Fibroblast of lung (primary cell): Measurements from ENCODE around the gene POFUT1. TPM values are rescaled to one million over a fixed set of nuclear protein-coding genes. Genes with fewer than 3 reads are reported as not detected.

Experiments
- DNase-seq, 2 donors: peaks; one replicate each; pipeline versions ENCODE4 v3.0.0 to v3.0.0-alpha.2; 2010; ENCODE audit warnings: low read depth in 2 of 2
- H2AFZ ChIP-seq: 2 replicates; pipeline ENCODE4 v1.5.1; 2012; ENCODE audit warnings: low read length, control low read depth, inconsistent platforms
- H3K27ac ChIP-seq: 2 replicates; pipeline ENCODE4 v1.5.1; 2011; ENCODE audit warnings: low read length, control low read depth; ENCODE audit not compliant: insufficient read depth
- H3K27me3 ChIP-seq: 2 replicates; pipeline ENCODE4 v1.5.1; 2011; ENCODE audit warnings: mild to moderate bottlenecking, low read length; ENCODE audit not compliant: control insufficient read depth, insufficient read depth
- H3K36me3 ChIP-seq: 2 replicates; pipeline ENCODE4 v1.5.1; 2011; ENCODE audit warnings: low read length; ENCODE audit not compliant: control insufficient read depth, insufficient read depth
- H3K4me1 ChIP-seq: 2 replicates; pipeline ENCODE4 v1.5.1; 2011; ENCODE audit warnings: low read length; ENCODE audit not compliant: control insufficient read depth, insufficient read depth; ENCODE audit errors: extremely low read depth
- H3K4me2 ChIP-seq: 2 replicates; pipeline ENCODE4 v1.5.1; 2011; ENCODE audit warnings: low read length, control low read depth; ENCODE audit not compliant: insufficient read depth; ENCODE audit errors: extremely low read depth
- H3K4me3 ChIP-seq, 4 experiments: fragments of 200-600 bp in 1 of 4; sonication (generic) in 1 of 4; replicated peaks in 1 of 4; 2 replicates each; pipeline ENCODE4 v1.5.1; 2011 to 2016; ENCODE audit warnings: low read length in 4 of 4, low read depth in 3 of 4, mild to moderate bottlenecking in 3 of 4, control low read depth in 2 of 4, inconsistent platforms in 1 of 4, mixed read lengths in 1 of 4; ENCODE audit not compliant: insufficient read depth in 1 of 4; ENCODE audit errors: control extremely low read depth in 1 of 4
- H3K79me2 ChIP-seq: 2 replicates; pipeline ENCODE4 v1.5.1; 2012; ENCODE audit warnings: mild to moderate bottlenecking, low read length, inconsistent platforms; ENCODE audit not compliant: control insufficient read depth, insufficient read depth
- H3K9ac ChIP-seq: 2 replicates; pipeline ENCODE4 v1.5.1; 2011; ENCODE audit warnings: mild to moderate bottlenecking, low read length, control low read depth; ENCODE audit not compliant: insufficient read depth
- H3K9me3 ChIP-seq: 2 replicates; pipeline ENCODE4 v1.5.1; 2012; ENCODE audit warnings: low read depth, low read length; ENCODE audit not compliant: control insufficient read depth, insufficient read depth
- H4K20me1 ChIP-seq: 2 replicates; pipeline ENCODE4 v1.5.1; 2011; ENCODE audit warnings: low read length; ENCODE audit not compliant: control insufficient read depth, insufficient read depth; ENCODE audit errors: extremely low read depth
- EZH2 ChIP-seq: IDR thresholded peaks from 2 replicates; pipeline ENCODE4 v1.5.1; 2012; ENCODE audit warnings: low read length, control low read depth, mild to moderate bottlenecking; ENCODE audit errors: missing control alignments
- polyA plus RNA-seq, 2 donors: library from polyadenylated mRNA; depleted of rRNA in 1 of 2; stranded (reverse) in 1 of 2; unstranded in 1 of 2; fragments of >200 nt; gene quantifications; 2 replicates each; pipeline ENCODE4 v1.2.1, GENCODE V29; 2011 to 2012; ENCODE audit warnings: missing spikeins in 1 of 2
- total RNA-seq: library from RNA; depleted of rRNA; stranded (reverse); fragments of >200 nt; gene quantifications from 2 replicates; pipeline ENCODE4 v1.2.1, GENCODE V29; 2014
- TF ChIP-seq, protein P1 (sequence below), 2 donors: IDR thresholded peaks in 1 of 2; conservative IDR thresholded peaks in 1 of 2; 1 replicate in 1 of 2; 2 replicates in 1 of 2; pipeline ENCODE4 v1.5.1; 2011 to 2012; ENCODE audit warnings: low read length in 2 of 2, control low read depth in 1 of 2, inconsistent platforms in 1 of 2, low read depth in 1 of 2, mild to moderate bottlenecking in 1 of 2

Gene POFUT1
- total and polyA plus RNA-seq, 2 donors (not counting 1 experiment from before 2014, with no cell fraction given): 32.4 to 41.0 TPM

DNA sequence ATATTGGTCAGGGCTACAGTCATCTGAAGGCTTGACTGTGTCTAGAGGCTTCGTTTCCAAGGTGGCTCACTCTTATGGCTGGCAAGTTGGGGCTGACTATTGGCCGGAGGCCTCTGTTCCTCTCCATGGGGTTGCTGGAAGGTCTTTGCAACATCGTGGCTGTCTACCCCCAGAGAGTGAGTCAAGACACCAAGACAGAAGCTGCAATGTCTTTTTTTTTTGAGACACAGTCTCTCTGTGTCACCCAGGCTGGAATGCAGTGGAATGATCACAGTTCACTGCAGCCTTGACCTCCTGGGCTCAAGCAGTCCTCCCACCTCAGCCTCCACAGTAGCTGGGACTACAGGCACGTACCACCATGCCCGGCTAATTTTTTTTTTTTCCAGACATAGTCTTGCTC lies 40.4 kb downstream of the POFUT1 start:
- Histone ChIP-seq H3K4me3 (no peak overlapping the region), H2AFZ (no peak overlapping the region), H3K9me3 (no peaks in the 10 kb centered on the region), H3K36me3 (no peaks in the 10 kb centered on the region), H4K20me1 (no peaks in the 10 kb centered on the region), H3K79me2 (no peaks in the 10 kb centered on the region), H3K27me3 (no peaks in the 10 kb centered on the region), H3K4me1 (no peaks in the 10 kb centered on the region), H3K4me2 (no peak overlapping the region), H3K27ac (no peak overlapping the region), H3K9ac (no peak overlapping the region)
- TF ChIP-seq, protein P1, sequence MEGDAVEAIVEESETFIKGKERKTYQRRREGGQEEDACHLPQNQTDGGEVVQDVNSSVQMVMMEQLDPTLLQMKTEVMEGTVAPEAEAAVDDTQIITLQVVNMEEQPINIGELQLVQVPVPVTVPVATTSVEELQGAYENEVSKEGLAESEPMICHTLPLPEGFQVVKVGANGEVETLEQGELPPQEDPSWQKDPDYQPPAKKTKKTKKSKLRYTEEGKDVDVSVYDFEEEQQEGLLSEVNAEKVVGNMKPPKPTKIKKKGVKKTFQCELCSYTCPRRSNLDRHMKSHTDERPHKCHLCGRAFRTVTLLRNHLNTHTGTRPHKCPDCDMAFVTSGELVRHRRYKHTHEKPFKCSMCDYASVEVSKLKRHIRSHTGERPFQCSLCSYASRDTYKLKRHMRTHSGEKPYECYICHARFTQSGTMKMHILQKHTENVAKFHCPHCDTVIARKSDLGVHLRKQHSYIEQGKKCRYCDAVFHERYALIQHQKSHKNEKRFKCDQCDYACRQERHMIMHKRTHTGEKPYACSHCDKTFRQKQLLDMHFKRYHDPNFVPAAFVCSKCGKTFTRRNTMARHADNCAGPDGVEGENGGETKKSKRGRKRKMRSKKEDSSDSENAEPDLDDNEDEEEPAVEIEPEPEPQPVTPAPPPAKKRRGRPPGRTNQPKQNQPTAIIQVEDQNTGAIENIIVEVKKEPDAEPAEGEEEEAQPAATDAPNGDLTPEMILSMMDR (conservative IDR thresholded peaks at IDR 0.05 in 1 of 2, IDR thresholded peaks at IDR 0.05 in 1 of 2; ENCODE audit: low read depth in 1 of 2, low read length in 2 of 2): no peak
- TF ChIP-seq EZH2: no peak
- DNase-seq: no peak

DNA sequence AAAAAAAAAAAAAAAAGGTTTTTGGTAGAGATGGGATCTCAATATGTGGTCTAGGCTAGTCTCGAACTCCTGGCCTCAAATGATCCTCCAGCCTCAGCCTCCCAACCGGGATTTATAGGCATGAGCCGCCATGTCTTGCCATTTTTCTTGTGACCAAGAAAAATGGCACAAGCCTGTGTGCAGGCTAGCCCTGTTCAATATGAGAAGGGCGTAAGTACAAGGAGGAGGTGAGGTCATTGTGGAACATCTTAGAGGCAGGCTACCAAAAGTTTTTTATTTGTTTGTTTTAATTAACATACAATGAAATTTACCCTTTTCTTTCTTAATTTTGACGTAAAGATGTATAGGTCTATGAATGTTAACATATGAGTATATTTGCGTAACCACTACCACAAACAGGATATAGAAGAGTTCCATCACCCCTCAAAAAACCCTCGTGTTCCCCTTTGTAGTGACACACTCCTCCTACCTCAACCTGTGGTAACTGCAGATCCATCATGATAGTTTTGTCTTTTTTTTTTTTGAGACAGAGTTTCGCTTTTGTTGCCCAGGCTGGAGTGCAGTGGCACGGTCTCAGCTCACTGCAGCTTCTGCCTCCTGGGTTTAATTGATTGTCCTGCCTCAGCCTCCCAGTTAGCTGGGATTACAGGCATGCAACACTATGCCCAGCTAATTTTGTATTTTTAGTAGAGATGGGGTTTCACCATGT lies 41.5 kb downstream of the POFUT1 start:
- no peak overlapping the region for H3K27ac ChIP-seq
- H3K4me3 ChIP-seq: no peak overlapping the region
- no peaks in the 10 kb centered on the region for H3K36me3 ChIP-seq
- no peaks in the 10 kb centered on the region for H4K20me1 ChIP-seq
- no peaks in the 10 kb centered on the region for H3K9me3 ChIP-seq
- no peaks in the 10 kb centered on the region for H3K27me3 ChIP-seq
- no peak overlapping the region for H3K9ac ChIP-seq
- TF ChIP-seq, protein P1 (conservative IDR thresholded peaks at IDR 0.05 in 1 of 2, IDR thresholded peaks at IDR 0.05 in 1 of 2; ENCODE audit: low read depth in 1 of 2, low read length in 2 of 2): no peak
- no peak for TF ChIP-seq EZH2
- no peaks in the 10 kb centered on the region for H3K4me1 ChIP-seq
- no peaks in the 10 kb centered on the region for H3K79me2 ChIP-seq
- H2AFZ ChIP-seq: no peak overlapping the region
- no peak overlapping the region for H3K4me2 ChIP-seq
- no peak for DNase-seq

GRCh38 chr20:32251470-32251869 lies 43.8 kb downstream of the POFUT1 start:
- no peak for TF ChIP-seq EZH2
- TF ChIP-seq, protein P1 (conservative IDR thresholded peaks at IDR 0.05 in 1 of 2, IDR thresholded peaks at IDR 0.05 in 1 of 2; ENCODE audit: low read depth in 1 of 2, low read length in 2 of 2): no peak
- Histone ChIP-seq H3K4me2 (no peak overlapping the region), H3K4me1 (peaks cover 7% of the 10 kb centered on the region), H3K36me3 (no peaks in the 10 kb centered on the region), H4K20me1 (no peaks in the 10 kb centered on the region), H3K9me3 (no peaks in the 10 kb centered on the region), H3K4me3 (no peak overlapping the region), H3K9ac (no peak overlapping the region), H2AFZ (no peak overlapping the region), H3K27ac (no peak overlapping the region), H3K27me3 (no peaks in the 10 kb centered on the region), H3K79me2 (no peaks in the 10 kb centered on the region)
- no peak for DNase-seq
